Measurements from ENCODE around the gene TRIM47. TPM values are rescaled to one million over a fixed set of nuclear protein-coding genes. Genes with fewer than 3 reads are reported as not detected.

The TRIM47 gene
- total RNA-seq, 1 experiment from 2014 or later, result 86.7 TPM

GRCh38 chr17:75834928-75835653 is 43.3 kb downstream of the TRIM47 start:
- intact Hi-C loops (cut with micrococcal nuclease), result no loop called here
- Histone ChIP-seq H3K9ac (ENCODE audit: low read length) (no peak overlapping the region), H3K27ac (ENCODE audit: low read depth, low read length) (no peak overlapping the region), H3K9me3 (ENCODE audit: control insufficient read depth in 1 of 2, insufficient read depth in 1 of 2, low read depth in 1 of 2, low read length in 2 of 2) (no peaks in the 10 kb centered on the region), H3K4me1 (ENCODE audit: control insufficient read depth in 1 of 2, insufficient read depth in 2 of 2, low read length in 2 of 2) (peaks cover 3 to 12% of the 10 kb centered on the region in 2 experiments; a peak in 2 of 4 replicates), H3K36me3 (ENCODE audit: control insufficient read depth in 1 of 2, insufficient read depth in 2 of 2, low read length in 2 of 2) (no peaks in the 10 kb centered on the region), H3K79me2 (ENCODE audit: insufficient read depth, low read length) (no peaks in the 10 kb centered on the region), H3K4me3 (replicated peaks in 1 of 2; ENCODE audit: low read depth in 1 of 2, low read length in 2 of 2) (no peak overlapping the region), H3K9me2 (ENCODE audit: insufficient read depth) (no peaks in the 10 kb centered on the region), H3K27me3 (ENCODE audit: insufficient read depth, low read length) (no peaks in the 10 kb centered on the region), H3K4me2 (ENCODE audit: low read length) (no peak overlapping the region), H4K20me1 (ENCODE audit: insufficient read depth) (no peaks in the 10 kb centered on the region), H2AFZ (ENCODE audit: low read depth, low read length, poor library complexity, severe bottlenecking) (no peak overlapping the region)
- POLR2A ChIA-PET, result interaction anchor here (1.8 kb wide), 1 partner anchor 55 kb away, joined by 6 read pairs; a partner anchor contains a TSS
- no TSS peak for BruUV-seq (replicated peaks)
- DNase-seq (ENCODE audit: low read depth, low spot score) (no peak), ATAC-seq (peak; percentile 45; the same call in 1 of the 2 replicates)
- CTCF ChIA-PET, result interaction anchor here (1.3 to 2.9 kb wide), 2 partner anchors 8 to 11 kb away, joined by 5 to 9 read pairs; no protein-coding TSS in a partner anchor
- TF ChIP-seq CBX3 (IDR thresholded peaks at IDR 0.05; ENCODE audit: low read depth), result no peak
- no peak for TF ChIP-seq TCF7L2 (IDR thresholded peaks at IDR 0.05; ENCODE audit: borderline replicate concordance, extremely low read depth, insufficient read depth, insufficient read length)
- TF ChIP-seq SP1 (IDR thresholded peaks at IDR 0.05; ENCODE audit: low read depth), result no peak
- TF ChIP-seq CEBPB (IDR thresholded peaks at IDR 0.05; ENCODE audit: low read depth), result no peak
- TF ChIP-seq SRF (IDR thresholded peaks at IDR 0.05; ENCODE audit: low read depth), result no peak
- TF ChIP-seq ATF3 (IDR thresholded peaks at IDR 0.05), result no peak
- RAD21 ChIA-PET (ENCODE audit: low non-redundant PET in 1 of 2, low total read pairs in 2 of 2, uncharacterized antibody in 2 of 2, unreplicated experiment in 2 of 2), result no interaction called here

GRCh38 chr17:75834279-75834920 is 44.0 kb downstream of the TRIM47 start:
- TF ChIP-seq JUND (IDR thresholded peaks at IDR 0.05) (no peak), POLR2AphosphoS5 (IDR thresholded peaks at IDR 0.05; ENCODE audit: low read depth, low read length) (no peak), CBX3 (IDR thresholded peaks at IDR 0.05; ENCODE audit: low read depth) (no peak), YY1 (IDR thresholded peaks at IDR 0.05; ENCODE audit: extremely low read depth, insufficient replicate concordance, low read depth, low read length) (no peak), ZFX (IDR thresholded peaks at IDR 0.05) (no peak), SRF (IDR thresholded peaks at IDR 0.05; ENCODE audit: low read depth) (no peak), EZH2phosphoT487 (IDR thresholded peaks at IDR 0.05; ENCODE audit: borderline replicate concordance) (no peak), FOSL1 (IDR thresholded peaks at IDR 0.05; ENCODE audit: low read depth) (no peak), EZH2 (IDR thresholded peaks at IDR 0.05) (no peak), ELF1 (IDR thresholded peaks at IDR 0.05; ENCODE audit: borderline replicate concordance, low read depth) (no peak), REST (IDR thresholded peaks at IDR 0.05; ENCODE audit: low read depth) (no peak)
- Histone ChIP-seq H3K27ac (ENCODE audit: low read depth, low read length) (no peak overlapping the region), H3K4me1 (ENCODE audit: control insufficient read depth in 1 of 2, insufficient read depth in 2 of 2, low read length in 2 of 2) (peaks cover 3 to 12% of the 10 kb centered on the region in 2 experiments; a peak in 2 of 4 replicates), H4K20me1 (ENCODE audit: insufficient read depth) (no peaks in the 10 kb centered on the region), H3K36me3 (ENCODE audit: control insufficient read depth in 1 of 2, insufficient read depth in 2 of 2, low read length in 2 of 2) (no peaks in the 10 kb centered on the region), H3K4me2 (ENCODE audit: low read length) (no peak overlapping the region), H3K27me3 (ENCODE audit: insufficient read depth, low read length) (no peaks in the 10 kb centered on the region), H2AFZ (ENCODE audit: low read depth, low read length, poor library complexity, severe bottlenecking) (no peak overlapping the region), H3K9ac (ENCODE audit: low read length) (no peak overlapping the region), H3K9me2 (ENCODE audit: insufficient read depth) (no peaks in the 10 kb centered on the region), H3K4me3 (replicated peaks in 1 of 2; ENCODE audit: low read depth in 1 of 2, low read length in 2 of 2) (no peak overlapping the region), H3K9me3 (ENCODE audit: control insufficient read depth in 1 of 2, insufficient read depth in 1 of 2, low read depth in 1 of 2, low read length in 2 of 2) (no peaks in the 10 kb centered on the region), H3K79me2 (ENCODE audit: insufficient read depth, low read length) (no peaks in the 10 kb centered on the region)
- RAD21 ChIA-PET (ENCODE audit: low non-redundant PET in 1 of 2, low total read pairs in 2 of 2, uncharacterized antibody in 2 of 2, unreplicated experiment in 2 of 2), result no interaction called here
- POLR2A ChIA-PET, result interaction anchor here (1.8 kb wide), 1 partner anchor 54 kb away, joined by 6 read pairs; a partner anchor contains a TSS
- ATAC-seq (no peak), DNase-seq (ENCODE audit: low read depth, low spot score) (no peak)
- BruUV-seq (replicated peaks), result no TSS peak
- CTCF ChIA-PET, result interaction anchor here (1.3 to 2.9 kb wide), 2 partner anchors 7 to 11 kb away, joined by 5 to 9 read pairs; no protein-coding TSS in a partner anchor
- intact Hi-C loops (cut with micrococcal nuclease), result no loop called here

Data from HCT116 (cell line).